SHP77 treated with DMSO at 0.1 percent for 48 hours (cell line): ENCODE results near the gene MLLT10.

Source experiments
- DNase-seq: peaks from one replicate; lab custom pipeline; 2025; lab: John Stamatoyannopoulos, UW

Gene MLLT10

DNA sequence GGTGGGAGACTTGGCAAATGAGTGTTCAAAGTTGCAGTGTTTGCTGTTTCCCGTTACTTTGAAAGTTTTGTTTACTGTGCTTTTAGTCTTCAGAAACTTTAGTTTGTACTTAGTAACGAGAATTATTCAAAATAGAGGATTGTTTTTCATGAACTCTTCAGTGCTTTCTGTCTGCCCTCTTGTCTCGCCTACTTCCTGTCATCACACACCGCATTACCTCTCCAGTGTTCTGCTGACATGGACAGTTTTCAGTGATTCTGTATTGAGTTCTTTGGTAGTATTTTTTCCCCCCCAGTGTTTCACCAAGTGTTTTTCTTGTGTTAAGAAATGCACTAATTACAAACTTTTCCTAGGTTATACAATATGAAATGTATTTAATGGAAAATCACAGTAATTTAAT is 207.0 kb downstream of the MLLT10 start:
- no peak for DNase-seq

DNA sequence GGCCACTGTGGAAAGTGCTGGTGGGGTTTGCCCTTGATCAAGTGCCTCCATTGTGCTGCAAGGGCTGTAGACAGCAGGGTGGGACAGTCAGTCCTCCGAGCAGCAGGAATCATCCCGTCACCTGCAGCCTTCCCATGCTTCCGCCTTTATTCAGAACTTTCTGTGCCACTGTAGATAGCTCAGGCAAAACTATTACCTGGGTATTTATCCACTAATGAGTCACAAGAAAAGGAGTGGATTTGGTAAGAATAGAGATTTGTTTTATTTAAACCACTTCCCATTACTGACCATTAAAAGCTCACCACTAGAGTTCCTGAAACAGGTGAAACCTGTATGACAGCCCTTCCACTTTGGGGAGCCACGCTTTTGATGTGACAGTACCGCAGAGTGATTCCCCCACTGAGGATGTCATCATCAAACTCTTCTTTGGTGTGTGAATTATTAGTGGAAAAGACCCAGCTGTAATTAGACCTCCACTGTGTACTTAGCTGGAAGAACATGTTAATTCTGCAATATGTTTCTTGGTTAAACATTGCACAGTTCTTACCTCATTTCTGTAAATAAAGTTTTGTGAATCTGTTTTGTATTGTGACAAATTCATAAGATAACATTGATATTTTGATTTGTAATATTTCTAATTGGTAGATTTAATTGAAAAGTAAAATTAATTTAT is 208.8 kb downstream of the MLLT10 start:
- DNase-seq, result no peak

- DNase-seq, result no peak
Measured at GRCh38 chr10:21744223-21744622, 210.2 kb downstream of the MLLT10 start.

GRCh38 chr10:21746118-21746517 is 212.1 kb downstream of the MLLT10 start:
- no peak for DNase-seq

- DNase-seq, result no peak
Measured at GRCh38 chr10:21747809-21748208, 213.8 kb downstream of the MLLT10 start.

DNA sequence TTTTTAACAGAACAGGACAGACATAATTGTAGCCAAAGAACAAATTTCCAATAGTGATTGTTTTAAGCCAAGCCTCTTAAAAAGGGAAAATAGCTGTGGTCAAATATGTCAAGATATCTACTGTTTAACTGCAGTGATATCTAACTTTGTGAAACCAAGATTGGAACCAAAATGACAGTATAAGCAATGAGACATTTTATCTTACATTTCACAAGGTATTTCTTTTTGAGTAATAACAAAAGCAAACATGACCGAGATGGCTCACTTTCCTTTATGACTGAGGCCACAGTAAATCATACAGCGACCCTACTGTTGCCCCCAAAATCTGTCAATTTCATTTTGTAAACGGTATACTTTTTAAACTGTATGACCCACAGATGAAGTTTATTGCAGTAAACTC is 215.8 kb downstream of the MLLT10 start:
- no peak for DNase-seq

- DNase-seq, result no peak
Measured at GRCh38 chr10:21750424-21750823, 216.4 kb downstream of the MLLT10 start.

DNA sequence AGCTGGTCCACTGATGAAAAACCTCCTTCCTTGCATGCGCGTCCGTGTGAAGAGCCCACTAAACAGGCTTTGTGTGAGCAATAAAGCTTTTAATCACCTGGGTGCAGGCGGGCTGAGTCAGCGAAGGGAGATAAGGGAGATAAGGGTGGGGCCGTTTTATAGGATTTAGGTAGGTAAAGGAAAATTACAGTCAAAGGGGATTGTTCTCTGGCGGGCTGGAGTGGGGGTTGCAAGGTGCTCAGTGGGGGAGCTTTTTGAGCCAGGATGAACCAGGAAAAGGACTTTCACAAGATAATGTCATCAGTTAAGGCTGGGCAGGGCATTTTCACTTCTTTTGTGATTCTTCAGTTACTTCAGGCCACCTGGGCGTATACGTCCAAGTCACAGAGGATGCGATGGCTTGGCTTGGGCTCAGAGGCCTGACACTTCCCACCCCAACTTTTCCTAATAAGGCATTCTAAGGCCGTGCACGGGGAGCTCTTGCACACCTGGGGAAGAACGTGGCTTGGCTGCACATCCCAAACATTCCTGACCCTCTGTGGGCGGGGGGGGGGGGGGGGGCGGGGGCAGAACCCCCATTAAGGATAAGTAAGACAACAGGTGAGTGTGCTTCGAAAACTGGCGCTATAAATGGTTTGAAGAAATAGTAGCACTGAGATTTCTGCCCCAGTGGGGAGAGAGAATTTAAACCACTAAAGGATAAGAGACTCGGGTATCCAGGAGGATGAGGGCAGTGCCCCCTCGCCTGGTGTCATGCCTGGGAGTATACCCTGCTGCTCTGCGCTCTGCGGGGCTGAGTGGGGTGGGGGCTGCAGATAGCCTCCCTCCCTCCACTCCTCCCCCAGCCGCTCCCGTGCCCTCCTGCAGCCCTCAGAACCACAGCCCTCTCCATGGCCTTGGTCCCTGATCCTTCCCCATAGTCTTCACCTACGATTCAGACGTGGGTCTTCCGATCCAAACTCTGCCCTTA is 217.6 kb downstream of the MLLT10 start:
- DNase-seq, result no peak

- no peak for DNase-seq
Measured at GRCh38 chr10:21753497-21754270, 219.7 kb downstream of the MLLT10 start.

DNA sequence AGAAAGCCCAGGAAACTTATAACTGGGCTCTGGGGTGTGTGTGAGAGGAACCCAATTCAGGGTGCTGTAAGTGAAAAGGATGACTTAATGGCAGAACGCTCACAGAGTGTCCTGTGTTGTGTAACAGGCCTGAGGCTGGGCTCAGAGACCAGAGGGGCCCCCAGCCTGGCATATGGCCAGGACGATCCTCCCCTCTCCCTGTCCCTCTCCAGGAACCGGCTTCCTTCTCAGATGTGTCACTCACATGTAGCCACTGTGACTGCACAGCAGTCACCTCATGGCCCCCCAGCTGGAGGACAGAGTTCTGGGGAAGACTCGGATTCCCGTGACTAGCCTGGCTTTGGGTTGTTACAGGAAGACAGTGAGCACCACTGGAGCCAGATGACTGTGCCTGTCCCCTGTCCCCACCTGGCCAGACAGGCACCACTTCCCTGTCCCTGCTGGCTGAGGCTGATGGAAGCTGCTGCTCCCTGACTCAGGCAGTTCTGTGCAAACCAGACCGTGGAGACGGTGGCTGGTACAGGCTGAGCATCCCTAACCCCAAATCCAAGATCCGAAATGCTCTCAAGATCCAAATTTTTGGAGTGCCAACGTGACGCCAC is 220.5 kb downstream of the MLLT10 start:
- DNase-seq, result no peak

- no peak for DNase-seq
Measured at GRCh38 chr10:21756707-21757106, 222.7 kb downstream of the MLLT10 start.

DNA sequence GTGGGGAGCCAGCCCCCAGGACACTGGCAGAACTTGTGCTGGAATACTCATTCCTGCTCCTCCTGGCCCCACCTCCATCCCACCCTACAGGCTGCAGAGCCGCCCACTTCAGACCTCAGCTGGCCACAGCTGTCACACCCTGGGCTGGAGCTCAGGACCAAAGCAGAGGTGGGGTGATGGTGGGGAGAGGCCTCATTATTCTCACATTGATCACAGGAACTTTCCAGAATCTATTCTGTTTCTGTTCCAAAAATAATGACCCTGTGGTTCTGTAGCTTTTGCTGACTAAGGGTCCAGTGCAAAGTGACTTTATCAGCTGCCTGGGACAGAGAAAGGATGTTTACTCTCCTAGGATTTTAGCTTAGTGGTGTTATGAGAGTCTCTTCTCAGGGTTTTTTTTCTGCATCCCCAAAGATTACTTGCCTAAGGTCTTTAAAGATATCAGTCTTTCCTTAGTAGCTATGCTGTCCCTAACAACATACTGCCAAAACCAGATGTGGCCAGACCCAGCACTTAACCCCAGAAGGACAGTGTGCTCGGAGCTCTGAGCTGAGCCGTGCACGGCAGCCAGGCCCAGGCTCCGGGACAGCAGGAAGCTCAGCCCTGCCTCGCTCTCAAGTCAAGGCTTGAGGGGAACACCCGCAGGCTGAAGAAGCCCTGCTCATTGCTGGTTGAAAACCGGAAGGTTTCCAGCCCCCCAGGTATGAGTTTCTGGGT is 223.3 kb downstream of the MLLT10 start:
- DNase-seq, result no peak

- DNase-seq, result no peak
Measured at GRCh38 chr10:21758239-21758638, 224.2 kb downstream of the MLLT10 start.

DNA sequence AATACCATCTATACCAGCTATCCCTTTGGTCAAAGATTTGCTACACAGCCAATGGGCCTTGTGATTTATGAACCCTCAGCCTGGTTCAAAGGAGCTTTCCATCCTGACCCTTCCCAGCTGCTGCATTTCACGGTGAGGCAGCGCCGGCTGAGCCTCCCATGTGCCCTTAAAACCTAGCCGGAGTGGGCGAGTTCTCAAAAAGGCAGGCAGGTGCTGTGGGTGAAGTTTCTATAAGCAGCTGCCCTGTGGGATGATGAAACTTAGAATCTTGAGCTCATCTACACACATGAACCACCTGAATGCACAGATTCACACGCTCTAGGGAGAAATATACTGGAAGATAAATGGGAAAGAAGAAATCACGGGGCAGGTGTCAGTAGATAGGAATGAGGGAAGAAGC is 224.7 kb downstream of the MLLT10 start:
- no peak for DNase-seq

- no peak for DNase-seq
Measured at GRCh38 chr10:21759232-21759631, 225.2 kb downstream of the MLLT10 start.

- no peak for DNase-seq
Measured at GRCh38 chr10:21760332-21760731, 226.3 kb downstream of the MLLT10 start.

- DNase-seq, result no peak
Measured at GRCh38 chr10:21764466-21765189, 230.6 kb downstream of the MLLT10 start.

GRCh38 chr10:21769041-21769440 is 235.0 kb downstream of the MLLT10 start:
- no peak for DNase-seq

DNA sequence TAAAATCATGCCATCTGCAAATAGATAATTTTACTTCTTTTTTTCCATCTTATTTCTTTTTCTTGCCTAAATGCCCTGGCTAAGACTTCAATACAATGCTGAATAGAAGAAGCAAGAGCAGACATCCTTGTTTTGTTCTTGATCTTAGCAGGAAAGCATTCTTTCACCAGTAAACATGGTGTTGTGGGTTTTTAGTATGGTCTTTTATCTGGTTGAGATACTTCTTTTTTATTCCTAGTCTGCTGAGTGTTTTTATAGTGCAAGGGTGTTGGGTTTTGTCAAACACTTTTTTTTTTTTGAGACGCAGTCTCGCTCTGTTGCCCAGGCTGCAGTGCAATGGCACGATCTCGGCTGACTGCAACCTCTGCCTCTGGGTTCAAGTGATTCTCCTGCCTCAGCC is 237.2 kb downstream of the MLLT10 start:
- no peak for DNase-seq

- DNase-seq, result no peak
Measured at GRCh38 chr10:21776883-21777282, 242.9 kb downstream of the MLLT10 start.

GRCh38 chr10:21791276-21791675 is 257.2 kb downstream of the MLLT10 start:
- DNase-seq, result no peak
